WTC11 (cell line): ENCODE data around the gene ARHGAP35. TPM values are rescaled to one million over a fixed set of nuclear protein-coding genes. Genes with fewer than 3 reads are reported as not detected.

ENCODE experiments used
- ATF1 ChIP-seq: sonication (generic); formaldehyde crosslinking; IDR thresholded peaks from 2 replicates; pipeline ENCODE4 v1.8.1; 2023; ENCODE audit warnings: mild to moderate bottlenecking, moderate library complexity, missing genetic modification reagents
- ELF4 ChIP-seq: sonication (generic); formaldehyde crosslinking; IDR thresholded peaks from 2 replicates; pipeline ENCODE4 v1.8.1; 2022; ENCODE audit warnings: low read depth, mild to moderate bottlenecking, moderate library complexity, missing genetic modification reagents
- FOXK1 ChIP-seq: sonication (generic); formaldehyde crosslinking; IDR thresholded peaks from 2 replicates; pipeline ENCODE4 v1.8.0; 2022; ENCODE audit warnings: mild to moderate bottlenecking, moderate library complexity, missing genetic modification reagents
- GRHL2 ChIP-seq: fragments of 250-450 bp; sonication (Bioruptor Pico); IDR thresholded peaks from 2 replicates; pipeline ENCODE4 v1.8.0; 2022; ENCODE audit warnings: mild to moderate bottlenecking, moderate library complexity; ENCODE audit not compliant: insufficient replicate concordance, severe bottlenecking
- JUN ChIP-seq: sonication (generic); formaldehyde crosslinking; IDR thresholded peaks from 2 replicates; pipeline ENCODE4 v1.8.0; 2023; ENCODE audit warnings: mild to moderate bottlenecking, missing genetic modification reagents
- NFATC4 ChIP-seq: fragments of 250-450 bp; sonication (Bioruptor Pico); IDR thresholded peaks from 2 replicates; pipeline ENCODE4 v1.9.0; 2021; ENCODE audit warnings: mild to moderate bottlenecking
- NFYB ChIP-seq: sonication (generic); formaldehyde crosslinking; conservative IDR thresholded peaks from 2 replicates; pipeline ENCODE4 v1.8.0; 2022; ENCODE audit warnings: low read depth, missing genetic modification reagents
- SMAD3 ChIP-seq: sonication (generic); formaldehyde crosslinking; IDR thresholded peaks from 2 replicates; pipeline ENCODE4 v1.8.0; 2022; ENCODE audit warnings: missing genetic modification reagents, mild to moderate bottlenecking, borderline replicate concordance
- SMAD4 ChIP-seq: sonication (generic); formaldehyde crosslinking; IDR thresholded peaks from 2 replicates; pipeline ENCODE4 v1.8.0; 2022; ENCODE audit warnings: mild to moderate bottlenecking, missing genetic modification reagents
- SOX15 ChIP-seq: fragments of 250-450 bp; sonication (Bioruptor Pico); IDR thresholded peaks from 2 replicates; pipeline ENCODE4 v1.9.0; 2021; ENCODE audit warnings: mild to moderate bottlenecking
- TCF7 ChIP-seq: sonication (generic); formaldehyde crosslinking; IDR thresholded peaks from 2 replicates; pipeline ENCODE4 v1.8.0; 2022; ENCODE audit warnings: mild to moderate bottlenecking, low read depth, missing genetic modification reagents, moderate library complexity
- ZBTB21 ChIP-seq: sonication (generic); formaldehyde crosslinking; IDR thresholded peaks from 2 replicates; pipeline ENCODE4 v1.8.1; 2023; ENCODE audit warnings: mild to moderate bottlenecking, missing genetic modification reagents, borderline replicate concordance
- ZNF416 ChIP-seq: fragments of 250-450 bp; sonication (Bioruptor Pico); IDR thresholded peaks from 2 replicates; pipeline ENCODE4 v1.9.0; 2021; ENCODE audit warnings: mild to moderate bottlenecking, inconsistent platforms
- ZNF671 ChIP-seq: fragments of 250-450 bp; sonication (Bioruptor Pico); IDR thresholded peaks from 2 replicates; pipeline ENCODE4 v1.8.0; 2021; ENCODE audit warnings: mild to moderate bottlenecking
- total RNA-seq: library from RNA; stranded (reverse); gene quantifications from 3 replicates; pipeline ENCODE4 v1.2.3, GENCODE V29; 2021
- TF ChIP-seq, protein P1 (sequence below): fragments of 250-450 bp; sonication (Bioruptor Pico); IDR thresholded peaks from 2 replicates; pipeline ENCODE4 v1.9.0; 2021; ENCODE audit warnings: mild to moderate bottlenecking
- TF ChIP-seq, protein P2 (sequence below): sonication (generic); formaldehyde crosslinking; IDR thresholded peaks from 2 replicates; pipeline ENCODE4 v1.8.1; 2022; ENCODE audit warnings: low read depth, mild to moderate bottlenecking, moderate library complexity, missing genetic modification reagents, borderline replicate concordance
- TF ChIP-seq, protein P3 (sequence below): sonication (generic); formaldehyde crosslinking; IDR thresholded peaks from 2 replicates; pipeline ENCODE4 v1.8.1; 2023; ENCODE audit warnings: mild to moderate bottlenecking, moderate library complexity, missing genetic modification reagents
- TF ChIP-seq, protein P4 (sequence below): sonication (generic); formaldehyde crosslinking; IDR thresholded peaks from 2 replicates; pipeline ENCODE4 v1.8.1; 2023; ENCODE audit warnings: mild to moderate bottlenecking, missing genetic modification reagents, moderate library complexity
- TF ChIP-seq, protein P5 (sequence below): sonication (generic); formaldehyde crosslinking; IDR thresholded peaks from 2 replicates; pipeline ENCODE4 v1.8.1; 2022; ENCODE audit warnings: mild to moderate bottlenecking, moderate library complexity, missing genetic modification reagents
- TF ChIP-seq, protein P6 (sequence below): fragments of 250-450 bp; sonication (Bioruptor Pico); IDR thresholded peaks from 2 replicates; pipeline ENCODE4 v1.8.0; 2021; ENCODE audit warnings: mild to moderate bottlenecking
- TF ChIP-seq, protein P7 (sequence below): sonication (generic); formaldehyde crosslinking; IDR thresholded peaks from 2 replicates; pipeline ENCODE4 v1.8.1; 2023; ENCODE audit warnings: mild to moderate bottlenecking, missing genetic modification reagents, moderate library complexity
- TF ChIP-seq, protein P8 (sequence below): fragments of 250-450 bp; sonication (Bioruptor Pico); IDR thresholded peaks from 2 replicates; pipeline ENCODE4 v1.9.0; 2021; ENCODE audit warnings: mild to moderate bottlenecking
- TF ChIP-seq, protein P9 (sequence below): fragments of 250-450 bp; sonication (Bioruptor Pico); IDR thresholded peaks from 2 replicates; pipeline ENCODE4 v2.1.2; 2022; ENCODE audit warnings: mild to moderate bottlenecking, moderate library complexity
- TF ChIP-seq, protein P10 (sequence below): sonication (generic); formaldehyde crosslinking; IDR thresholded peaks from 2 replicates; pipeline ENCODE4 v1.8.0; 2023; ENCODE audit warnings: mild to moderate bottlenecking, missing genetic modification reagents

ARHGAP35 gene
- total RNA-seq, 1 experiment from 2014 or later = 56.3 TPM

DNA sequence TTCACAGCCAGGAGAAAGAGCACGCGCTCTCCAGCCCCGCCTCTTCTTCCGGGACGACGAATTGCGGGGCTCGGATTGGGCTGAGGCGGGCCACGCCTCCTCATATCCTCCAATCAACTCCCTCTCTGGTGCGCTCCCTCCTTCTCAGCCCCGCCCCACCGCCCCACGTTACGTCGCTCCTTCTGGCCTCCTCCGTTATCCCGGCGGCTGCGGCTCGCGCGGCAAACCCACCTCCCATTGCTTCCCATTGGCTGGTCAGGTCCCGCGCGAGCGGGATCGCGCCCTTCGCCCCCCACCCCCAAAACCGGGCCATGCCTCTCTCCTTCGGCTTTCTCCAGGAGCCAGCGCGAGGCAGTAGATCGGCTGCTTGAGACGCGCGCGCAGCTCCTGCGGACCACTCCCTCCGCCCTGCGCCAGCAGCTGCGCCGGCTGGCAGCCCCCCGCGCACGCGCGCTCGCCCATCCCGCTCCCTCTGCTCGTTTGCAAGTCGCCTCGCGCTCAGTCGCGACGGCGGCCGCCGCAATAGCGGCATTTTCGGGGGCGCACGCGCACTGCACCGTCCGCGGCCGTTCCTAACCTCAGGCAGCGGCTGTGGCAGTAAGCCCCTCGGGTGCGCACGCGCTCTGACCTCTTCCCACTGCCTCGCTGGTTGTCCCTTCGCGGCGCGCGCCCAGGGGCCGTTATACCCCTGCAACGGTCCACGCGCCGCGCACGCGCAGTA lies 512 bp upstream of the ARHGAP35 start (continued):
- TF ChIP-seq ATF1 (CRISPR knock-in tag) (0 out of 2 replicates have a peak, but pooled peaks have one; percentile 59), SOX15 (CRISPR knock-in tag) (no peak), GRHL2 (CRISPR knock-in tag) (no peak), NFATC4 (peak; percentile 77; the same call in 1 of the 2 replicates), ZNF671 (CRISPR knock-in tag) (0 out of 2 replicates have a peak, but pooled peaks have one; percentile 62), SMAD4 (CRISPR knock-in tag) (no peak), TCF7 (CRISPR knock-in tag) (no peak), ELF4 (CRISPR knock-in tag) (no peak), NFYB (CRISPR knock-in tag) (peak; percentile 90), ZBTB21 (CRISPR knock-in tag) (no peak), JUN (CRISPR knock-in tag) (no peak), ZNF416 (CRISPR knock-in tag) (peak; percentile 83), SMAD3 (peak; percentile 59; the same call in 1 of the 2 replicates), FOXK1 (CRISPR knock-in tag) (peak; percentile 49)
- TF ChIP-seq, protein P1, sequence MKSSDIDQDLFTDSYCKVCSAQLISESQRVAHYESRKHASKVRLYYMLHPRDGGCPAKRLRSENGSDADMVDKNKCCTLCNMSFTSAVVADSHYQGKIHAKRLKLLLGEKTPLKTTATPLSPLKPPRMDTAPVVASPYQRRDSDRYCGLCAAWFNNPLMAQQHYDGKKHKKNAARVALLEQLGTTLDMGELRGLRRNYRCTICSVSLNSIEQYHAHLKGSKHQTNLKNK (CRISPR knock-in tag) = no peak
- TF ChIP-seq, protein P2, sequence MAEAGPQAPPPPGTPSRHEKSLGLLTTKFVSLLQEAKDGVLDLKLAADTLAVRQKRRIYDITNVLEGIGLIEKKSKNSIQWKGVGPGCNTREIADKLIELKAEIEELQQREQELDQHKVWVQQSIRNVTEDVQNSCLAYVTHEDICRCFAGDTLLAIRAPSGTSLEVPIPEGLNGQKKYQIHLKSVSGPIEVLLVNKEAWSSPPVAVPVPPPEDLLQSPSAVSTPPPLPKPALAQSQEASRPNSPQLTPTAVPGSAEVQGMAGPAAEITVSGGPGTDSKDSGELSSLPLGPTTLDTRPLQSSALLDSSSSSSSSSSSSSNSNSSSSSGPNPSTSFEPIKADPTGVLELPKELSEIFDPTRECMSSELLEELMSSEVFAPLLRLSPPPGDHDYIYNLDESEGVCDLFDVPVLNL (CRISPR knock-in tag) = no peak
- TF ChIP-seq, protein P3, sequence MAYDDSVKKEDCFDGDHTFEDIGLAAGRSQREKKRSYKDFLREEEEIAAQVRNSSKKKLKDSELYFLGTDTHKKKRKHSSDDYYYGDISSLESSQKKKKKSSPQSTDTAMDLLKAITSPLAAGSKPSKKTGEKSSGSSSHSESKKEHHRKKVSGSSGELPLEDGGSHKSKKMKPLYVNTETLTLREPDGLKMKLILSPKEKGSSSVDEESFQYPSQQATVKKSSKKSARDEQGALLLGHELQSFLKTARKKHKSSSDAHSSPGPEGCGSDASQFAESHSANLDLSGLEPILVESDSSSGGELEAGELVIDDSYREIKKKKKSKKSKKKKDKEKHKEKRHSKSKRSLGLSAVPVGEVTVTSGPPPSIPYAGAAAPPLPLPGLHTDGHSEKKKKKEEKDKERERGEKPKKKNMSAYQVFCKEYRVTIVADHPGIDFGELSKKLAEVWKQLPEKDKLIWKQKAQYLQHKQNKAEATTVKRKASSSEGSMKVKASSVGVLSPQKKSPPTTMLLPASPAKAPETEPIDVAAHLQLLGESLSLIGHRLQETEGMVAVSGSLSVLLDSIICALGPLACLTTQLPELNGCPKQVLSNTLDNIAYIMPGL (CRISPR knock-in tag) = peak; percentile 56; the same call in 1 of the 2 replicates
- TF ChIP-seq, protein P4, sequence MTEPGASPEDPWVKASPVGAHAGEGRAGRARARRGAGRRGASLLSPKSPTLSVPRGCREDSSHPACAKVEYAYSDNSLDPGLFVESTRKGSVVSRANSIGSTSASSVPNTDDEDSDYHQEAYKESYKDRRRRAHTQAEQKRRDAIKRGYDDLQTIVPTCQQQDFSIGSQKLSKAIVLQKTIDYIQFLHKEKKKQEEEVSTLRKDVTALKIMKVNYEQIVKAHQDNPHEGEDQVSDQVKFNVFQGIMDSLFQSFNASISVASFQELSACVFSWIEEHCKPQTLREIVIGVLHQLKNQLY = 0 out of 2 replicates have a peak, but pooled peaks have one; percentile 35
- TF ChIP-seq, protein P5, sequence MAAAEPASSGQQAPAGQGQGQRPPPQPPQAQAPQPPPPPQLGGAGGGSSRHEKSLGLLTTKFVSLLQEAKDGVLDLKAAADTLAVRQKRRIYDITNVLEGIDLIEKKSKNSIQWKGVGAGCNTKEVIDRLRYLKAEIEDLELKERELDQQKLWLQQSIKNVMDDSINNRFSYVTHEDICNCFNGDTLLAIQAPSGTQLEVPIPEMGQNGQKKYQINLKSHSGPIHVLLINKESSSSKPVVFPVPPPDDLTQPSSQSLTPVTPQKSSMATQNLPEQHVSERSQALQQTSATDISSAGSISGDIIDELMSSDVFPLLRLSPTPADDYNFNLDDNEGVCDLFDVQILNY (CRISPR knock-in tag) = peak; percentile 68; the same call in 1 of the 2 replicates
- TF ChIP-seq, protein P6, sequence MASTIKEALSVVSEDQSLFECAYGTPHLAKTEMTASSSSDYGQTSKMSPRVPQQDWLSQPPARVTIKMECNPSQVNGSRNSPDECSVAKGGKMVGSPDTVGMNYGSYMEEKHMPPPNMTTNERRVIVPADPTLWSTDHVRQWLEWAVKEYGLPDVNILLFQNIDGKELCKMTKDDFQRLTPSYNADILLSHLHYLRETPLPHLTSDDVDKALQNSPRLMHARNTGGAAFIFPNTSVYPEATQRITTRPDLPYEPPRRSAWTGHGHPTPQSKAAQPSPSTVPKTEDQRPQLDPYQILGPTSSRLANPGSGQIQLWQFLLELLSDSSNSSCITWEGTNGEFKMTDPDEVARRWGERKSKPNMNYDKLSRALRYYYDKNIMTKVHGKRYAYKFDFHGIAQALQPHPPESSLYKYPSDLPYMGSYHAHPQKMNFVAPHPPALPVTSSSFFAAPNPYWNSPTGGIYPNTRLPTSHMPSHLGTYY (CRISPR knock-in tag) = no peak
- TF ChIP-seq, protein P7, sequence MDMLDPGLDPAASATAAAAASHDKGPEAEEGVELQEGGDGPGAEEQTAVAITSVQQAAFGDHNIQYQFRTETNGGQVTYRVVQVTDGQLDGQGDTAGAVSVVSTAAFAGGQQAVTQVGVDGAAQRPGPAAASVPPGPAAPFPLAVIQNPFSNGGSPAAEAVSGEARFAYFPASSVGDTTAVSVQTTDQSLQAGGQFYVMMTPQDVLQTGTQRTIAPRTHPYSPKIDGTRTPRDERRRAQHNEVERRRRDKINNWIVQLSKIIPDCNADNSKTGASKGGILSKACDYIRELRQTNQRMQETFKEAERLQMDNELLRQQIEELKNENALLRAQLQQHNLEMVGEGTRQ (CRISPR knock-in tag) = peak; percentile 46
- TF ChIP-seq, protein P8, sequence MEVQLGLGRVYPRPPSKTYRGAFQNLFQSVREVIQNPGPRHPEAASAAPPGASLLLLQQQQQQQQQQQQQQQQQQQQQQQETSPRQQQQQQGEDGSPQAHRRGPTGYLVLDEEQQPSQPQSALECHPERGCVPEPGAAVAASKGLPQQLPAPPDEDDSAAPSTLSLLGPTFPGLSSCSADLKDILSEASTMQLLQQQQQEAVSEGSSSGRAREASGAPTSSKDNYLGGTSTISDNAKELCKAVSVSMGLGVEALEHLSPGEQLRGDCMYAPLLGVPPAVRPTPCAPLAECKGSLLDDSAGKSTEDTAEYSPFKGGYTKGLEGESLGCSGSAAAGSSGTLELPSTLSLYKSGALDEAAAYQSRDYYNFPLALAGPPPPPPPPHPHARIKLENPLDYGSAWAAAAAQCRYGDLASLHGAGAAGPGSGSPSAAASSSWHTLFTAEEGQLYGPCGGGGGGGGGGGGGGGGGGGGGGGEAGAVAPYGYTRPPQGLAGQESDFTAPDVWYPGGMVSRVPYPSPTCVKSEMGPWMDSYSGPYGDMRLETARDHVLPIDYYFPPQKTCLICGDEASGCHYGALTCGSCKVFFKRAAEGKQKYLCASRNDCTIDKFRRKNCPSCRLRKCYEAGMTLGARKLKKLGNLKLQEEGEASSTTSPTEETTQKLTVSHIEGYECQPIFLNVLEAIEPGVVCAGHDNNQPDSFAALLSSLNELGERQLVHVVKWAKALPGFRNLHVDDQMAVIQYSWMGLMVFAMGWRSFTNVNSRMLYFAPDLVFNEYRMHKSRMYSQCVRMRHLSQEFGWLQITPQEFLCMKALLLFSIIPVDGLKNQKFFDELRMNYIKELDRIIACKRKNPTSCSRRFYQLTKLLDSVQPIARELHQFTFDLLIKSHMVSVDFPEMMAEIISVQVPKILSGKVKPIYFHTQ = no peak
- TF ChIP-seq, protein P9, sequence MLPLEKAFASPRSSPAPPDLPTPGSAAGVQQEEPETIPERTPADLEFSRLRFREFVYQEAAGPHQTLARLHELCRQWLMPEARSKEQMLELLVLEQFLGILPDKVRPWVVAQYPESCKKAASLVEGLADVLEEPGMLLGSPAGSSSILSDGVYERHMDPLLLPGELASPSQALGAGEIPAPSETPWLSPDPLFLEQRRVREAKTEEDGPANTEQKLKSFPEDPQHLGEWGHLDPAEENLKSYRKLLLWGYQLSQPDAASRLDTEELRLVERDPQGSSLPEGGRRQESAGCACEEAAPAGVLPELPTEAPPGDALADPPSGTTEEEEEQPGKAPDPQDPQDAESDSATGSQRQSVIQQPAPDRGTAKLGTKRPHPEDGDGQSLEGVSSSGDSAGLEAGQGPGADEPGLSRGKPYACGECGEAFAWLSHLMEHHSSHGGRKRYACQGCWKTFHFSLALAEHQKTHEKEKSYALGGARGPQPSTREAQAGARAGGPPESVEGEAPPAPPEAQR = no peak
- TF ChIP-seq, protein P10, sequence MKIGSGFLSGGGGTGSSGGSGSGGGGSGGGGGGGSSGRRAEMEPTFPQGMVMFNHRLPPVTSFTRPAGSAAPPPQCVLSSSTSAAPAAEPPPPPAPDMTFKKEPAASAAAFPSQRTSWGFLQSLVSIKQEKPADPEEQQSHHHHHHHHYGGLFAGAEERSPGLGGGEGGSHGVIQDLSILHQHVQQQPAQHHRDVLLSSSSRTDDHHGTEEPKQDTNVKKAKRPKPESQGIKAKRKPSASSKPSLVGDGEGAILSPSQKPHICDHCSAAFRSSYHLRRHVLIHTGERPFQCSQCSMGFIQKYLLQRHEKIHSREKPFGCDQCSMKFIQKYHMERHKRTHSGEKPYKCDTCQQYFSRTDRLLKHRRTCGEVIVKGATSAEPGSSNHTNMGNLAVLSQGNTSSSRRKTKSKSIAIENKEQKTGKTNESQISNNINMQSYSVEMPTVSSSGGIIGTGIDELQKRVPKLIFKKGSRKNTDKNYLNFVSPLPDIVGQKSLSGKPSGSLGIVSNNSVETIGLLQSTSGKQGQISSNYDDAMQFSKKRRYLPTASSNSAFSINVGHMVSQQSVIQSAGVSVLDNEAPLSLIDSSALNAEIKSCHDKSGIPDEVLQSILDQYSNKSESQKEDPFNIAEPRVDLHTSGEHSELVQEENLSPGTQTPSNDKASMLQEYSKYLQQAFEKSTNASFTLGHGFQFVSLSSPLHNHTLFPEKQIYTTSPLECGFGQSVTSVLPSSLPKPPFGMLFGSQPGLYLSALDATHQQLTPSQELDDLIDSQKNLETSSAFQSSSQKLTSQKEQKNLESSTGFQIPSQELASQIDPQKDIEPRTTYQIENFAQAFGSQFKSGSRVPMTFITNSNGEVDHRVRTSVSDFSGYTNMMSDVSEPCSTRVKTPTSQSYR = no peak
